MM.1S (cell line): Measurements from ENCODE around the gene LITAF.

Source experiments
- DNase-seq: peaks from one replicate; pipeline ENCODE4 v3.0.0-alpha.2; 2015
- H2AFZ ChIP-seq: fragments of 300-600 bp; sonication (generic); 2 replicates; pipeline ENCODE4 v1.6.0; 2016; ENCODE audit warnings: antibody characterized with exemption, low read length
- H3F3A ChIP-seq: fragments of 300-600 bp; sonication (generic); 2 replicates; pipeline ENCODE4 v1.6.1; 2016; ENCODE audit warnings: mild to moderate bottlenecking, antibody characterized with exemption, low read length, moderate library complexity, mixed read lengths; ENCODE audit not compliant: insufficient read depth
- H3K27ac ChIP-seq: fragments of 300-600 bp; sonication (generic); 2 replicates; pipeline ENCODE4 v1.5.1; 2016; ENCODE audit warnings: mild to moderate bottlenecking, low read length
- H3K27me3 ChIP-seq: fragments of 300-600 bp; sonication (generic); replicated peaks from 2 replicates; pipeline ENCODE4 v1.6.0; 2016; ENCODE audit warnings: low read length; ENCODE audit not compliant: insufficient read depth
- H3K36me3 ChIP-seq: fragments of 300-600 bp; sonication (generic); replicated peaks from 2 replicates; pipeline ENCODE4 v1.6.1; 2016; ENCODE audit warnings: mild to moderate bottlenecking, low read length, mixed read lengths; ENCODE audit not compliant: insufficient read depth
- H3K4me1 ChIP-seq: fragments of 300-600 bp; sonication (generic); 2 replicates; pipeline ENCODE4 v1.6.1; 2016; ENCODE audit warnings: low read length, mixed read lengths
- H3K4me2 ChIP-seq: fragments of 300-600 bp; sonication (generic); 2 replicates; pipeline ENCODE4 v1.6.0; 2016; ENCODE audit warnings: low read depth, low read length
- H3K4me3 ChIP-seq: fragments of 300-600 bp; sonication (generic); 2 replicates; pipeline ENCODE4 v1.5.1; 2016; ENCODE audit warnings: low read length, mixed read lengths
- H3K79me2 ChIP-seq: fragments of 300-600 bp; sonication (generic); 2 replicates; pipeline ENCODE4 v1.6.1; 2016; ENCODE audit warnings: mixed run types, low read length, mixed read lengths
- H3K9ac ChIP-seq: fragments of 300-600 bp; sonication (generic); 2 replicates; pipeline ENCODE4 v1.6.1; 2016; ENCODE audit warnings: low read length, mixed read lengths
- H3K9me2 ChIP-seq: fragments of 300-600 bp; sonication (generic); replicated peaks from 2 replicates; pipeline ENCODE4 v1.6.1; 2016; ENCODE audit warnings: mild to moderate bottlenecking, low read length, mixed read lengths; ENCODE audit not compliant: insufficient read depth
- H3K9me3 ChIP-seq: fragments of 300-600 bp; sonication (generic); replicated peaks from 2 replicates; pipeline ENCODE4 v1.6.1; 2016; ENCODE audit warnings: mild to moderate bottlenecking, low read length, mixed read lengths; ENCODE audit not compliant: insufficient read depth
- H4K20me1 ChIP-seq: fragments of 300-600 bp; sonication (generic); 2 replicates; pipeline ENCODE4 v1.6.1; 2016; ENCODE audit warnings: mild to moderate bottlenecking, low read length, moderate library complexity, mixed read lengths; ENCODE audit not compliant: insufficient read depth
- EZH2 ChIP-seq: fragments of 300-600 bp; sonication (generic); optimal IDR thresholded peaks from 2 replicates; pipeline ENCODE3; 2017; ENCODE audit warnings: low read depth, mild to moderate bottlenecking, antibody characterized with exemption, low read length, mixed read lengths
- EZH2phosphoT487 ChIP-seq: fragments of 300-600 bp; sonication (generic); IDR thresholded peaks from 2 replicates; pipeline ENCODE4 v1.6.1; 2018; ENCODE audit warnings: antibody characterized with exemption, low read length
- TF ChIP-seq, protein P1 (sequence below): fragments of 300-600 bp; sonication (generic); IDR thresholded peaks from 2 replicates; pipeline ENCODE4 v1.5.1; 2016; ENCODE audit warnings: antibody characterized with exemption, low read length, mixed read lengths

Gene LITAF

DNA sequence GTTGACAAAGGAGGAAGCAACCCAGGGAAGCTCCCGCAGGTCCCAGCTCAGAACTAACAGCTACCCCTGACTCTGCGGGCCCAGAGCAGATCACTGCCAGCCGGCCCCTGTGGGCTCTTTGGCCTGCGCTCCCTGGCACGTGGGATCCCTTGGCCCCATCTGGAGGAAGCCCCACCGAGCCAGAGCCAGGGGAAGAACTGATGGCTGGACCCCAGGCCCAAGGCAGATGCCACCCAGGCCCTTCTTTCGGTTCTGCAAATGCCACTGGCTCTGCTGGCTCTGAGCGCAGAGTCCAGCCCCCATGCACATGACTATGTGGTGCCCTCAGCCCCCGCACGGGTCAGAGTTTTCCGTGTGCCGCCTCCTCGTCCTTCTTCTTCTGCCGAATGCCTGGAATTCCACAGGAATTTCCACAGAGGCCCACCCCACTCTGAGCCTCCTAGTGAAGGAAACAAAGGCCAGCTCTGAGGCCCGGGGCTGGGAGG is 45.8 kb upstream of the LITAF start:
- DNase-seq: no peak
- Histone ChIP-seq H3K4me1 (peaks cover 12% of the 10 kb centered on the region), H3K9me2 (no peaks in the 10 kb centered on the region), H3K79me2 (no peaks in the 10 kb centered on the region), H3K27ac (no peak overlapping the region), H3F3A (no peaks in the 10 kb centered on the region), H3K4me3 (no peak overlapping the region), H3K4me2 (no peak overlapping the region), H4K20me1 (no peaks in the 10 kb centered on the region), H3K9me3 (no peaks in the 10 kb centered on the region), H3K36me3 (no peaks in the 10 kb centered on the region), H3K27me3 (no peaks in the 10 kb centered on the region), H3K9ac (no peak overlapping the region), H2AFZ (no peak overlapping the region)
- TF ChIP-seq, protein P1, sequence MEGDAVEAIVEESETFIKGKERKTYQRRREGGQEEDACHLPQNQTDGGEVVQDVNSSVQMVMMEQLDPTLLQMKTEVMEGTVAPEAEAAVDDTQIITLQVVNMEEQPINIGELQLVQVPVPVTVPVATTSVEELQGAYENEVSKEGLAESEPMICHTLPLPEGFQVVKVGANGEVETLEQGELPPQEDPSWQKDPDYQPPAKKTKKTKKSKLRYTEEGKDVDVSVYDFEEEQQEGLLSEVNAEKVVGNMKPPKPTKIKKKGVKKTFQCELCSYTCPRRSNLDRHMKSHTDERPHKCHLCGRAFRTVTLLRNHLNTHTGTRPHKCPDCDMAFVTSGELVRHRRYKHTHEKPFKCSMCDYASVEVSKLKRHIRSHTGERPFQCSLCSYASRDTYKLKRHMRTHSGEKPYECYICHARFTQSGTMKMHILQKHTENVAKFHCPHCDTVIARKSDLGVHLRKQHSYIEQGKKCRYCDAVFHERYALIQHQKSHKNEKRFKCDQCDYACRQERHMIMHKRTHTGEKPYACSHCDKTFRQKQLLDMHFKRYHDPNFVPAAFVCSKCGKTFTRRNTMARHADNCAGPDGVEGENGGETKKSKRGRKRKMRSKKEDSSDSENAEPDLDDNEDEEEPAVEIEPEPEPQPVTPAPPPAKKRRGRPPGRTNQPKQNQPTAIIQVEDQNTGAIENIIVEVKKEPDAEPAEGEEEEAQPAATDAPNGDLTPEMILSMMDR: no peak
- TF ChIP-seq EZH2: no peak
- TF ChIP-seq EZH2phosphoT487: no peak

DNA sequence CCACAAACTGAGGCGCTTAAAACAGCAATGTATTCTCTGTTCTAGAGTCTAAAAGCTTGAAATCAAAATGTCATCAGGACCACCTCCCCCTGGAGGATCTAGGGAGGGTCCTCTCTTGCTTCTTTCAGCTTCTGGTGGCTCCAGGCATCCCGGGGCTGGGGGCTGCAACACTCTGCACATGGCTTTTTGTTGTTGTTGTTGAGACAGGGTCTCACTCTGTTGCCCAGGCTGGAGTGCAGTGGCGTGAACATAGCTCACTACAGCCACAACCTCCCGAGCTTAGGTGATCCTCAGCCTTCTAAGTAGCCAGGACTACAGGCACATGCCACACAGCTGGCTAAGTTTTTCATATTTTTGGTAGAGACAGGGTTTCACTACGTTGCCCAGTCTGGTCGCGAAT is 44.5 kb upstream of the LITAF start:
- Histone ChIP-seq H3K9me3 (no peaks in the 10 kb centered on the region), H3K4me1 (peaks cover 12% of the 10 kb centered on the region), H3K27ac (no peak overlapping the region), H3K9me2 (no peaks in the 10 kb centered on the region), H3K27me3 (no peaks in the 10 kb centered on the region), H3F3A (no peaks in the 10 kb centered on the region), H3K4me2 (no peak overlapping the region), H3K4me3 (no peak overlapping the region), H4K20me1 (no peaks in the 10 kb centered on the region), H3K79me2 (no peaks in the 10 kb centered on the region), H2AFZ (no peak overlapping the region), H3K36me3 (no peaks in the 10 kb centered on the region), H3K9ac (no peak overlapping the region)
- TF ChIP-seq EZH2phosphoT487 (no peak), EZH2 (no peak)
- TF ChIP-seq, protein P1: no peak
- no peak for DNase-seq

- Histone ChIP-seq H3K9ac (no peak overlapping the region), H3K9me3 (no peaks in the 10 kb centered on the region), H4K20me1 (no peaks in the 10 kb centered on the region), H3K9me2 (no peaks in the 10 kb centered on the region), H3K4me1 (peaks cover 13% of the 10 kb centered on the region), H3K4me2 (no peak overlapping the region), H3K79me2 (no peaks in the 10 kb centered on the region), H3K27ac (no peak overlapping the region), H3K36me3 (no peaks in the 10 kb centered on the region), H3K27me3 (no peaks in the 10 kb centered on the region), H2AFZ (no peak overlapping the region), H3K4me3 (no peak overlapping the region), H3F3A (no peaks in the 10 kb centered on the region)
- no peak for DNase-seq
- TF ChIP-seq EZH2 (no peak), EZH2phosphoT487 (no peak)
- TF ChIP-seq, protein P1: no peak
These were observed 44.0 kb upstream of the LITAF start for GRCh38 chr16:11630768-11631056.
